ENCODE results near the gene EIF2S3B. TPM values are rescaled to one million over a fixed set of nuclear protein-coding genes. Genes with fewer than 3 reads are reported as not detected.

The EIF2S3B gene
- total RNA-seq, 1 experiment from 2014 or later, result 0.78 TPM

DNA sequence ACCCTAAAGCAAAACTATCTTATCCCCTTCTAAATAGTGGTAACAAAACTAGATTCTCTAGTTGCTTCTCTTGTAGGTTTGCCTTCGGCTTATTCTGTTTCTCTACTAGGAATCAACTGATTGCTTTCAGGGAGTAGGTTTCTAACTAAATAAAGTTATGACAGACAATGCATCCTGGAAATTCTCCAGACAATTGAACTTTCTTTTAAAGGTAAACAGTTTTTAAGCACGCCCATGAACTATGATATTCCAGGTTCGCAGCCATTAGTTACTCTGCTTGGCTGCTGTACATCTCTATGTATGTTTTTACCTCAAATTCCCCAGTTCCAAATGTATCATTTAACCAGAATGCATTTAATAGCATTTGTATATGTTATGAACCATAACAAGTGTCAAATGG is 23.9 kb downstream of the EIF2S3B start:
- Histone ChIP-seq H4K20me1 (ENCODE audit: insufficient read depth, low read depth, low read length) (no peaks in the 10 kb centered on the region), H3K27me3 (ENCODE audit: low read length) (no peaks in the 10 kb centered on the region), H3K27ac (ENCODE audit: low read length) (no peak overlapping the region), H3K79me2 (ENCODE audit: low read length) (no peaks in the 10 kb centered on the region), H2AFZ (ENCODE audit: low read length) (no peak overlapping the region), H3K4me1 (ENCODE audit: low read length) (no peaks in the 10 kb centered on the region), H3K36me3 (ENCODE audit: insufficient read depth, low read length) (no peaks in the 10 kb centered on the region), H3K4me2 (ENCODE audit: low read depth, low read length, poor library complexity, severe bottlenecking) (no peak overlapping the region), H3K9ac (ENCODE audit: low read length) (no peak overlapping the region), H3K9me2 (replicated peaks; ENCODE audit: insufficient read depth, low read length) (no peaks in the 10 kb centered on the region), H3K4me3 (ENCODE audit: low read length) (no peak overlapping the region), H3K9me3 (ENCODE audit: low read length) (no peaks in the 10 kb centered on the region)
- DNase-seq, result no peak

DNA sequence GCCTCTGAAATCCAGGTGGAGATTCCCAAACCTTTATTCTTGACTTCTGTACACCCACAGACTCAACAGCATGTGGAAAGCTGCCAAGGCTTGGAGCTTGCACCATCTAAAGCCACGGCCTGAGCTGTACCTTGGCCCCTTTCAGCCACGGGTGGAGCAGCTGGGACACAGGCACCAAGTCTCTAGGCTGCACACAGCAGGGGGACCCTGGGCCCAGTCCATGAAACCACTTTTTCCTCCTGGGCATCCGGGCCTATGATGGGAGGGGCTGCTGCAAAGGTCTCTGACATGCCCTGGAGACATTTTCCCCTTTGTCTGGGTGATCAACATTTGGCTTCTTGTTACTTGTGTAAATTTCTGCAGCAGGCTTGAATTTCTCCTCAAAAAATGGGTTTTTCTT is 32.0 kb downstream of the EIF2S3B start:
- no peak for DNase-seq
- Histone ChIP-seq H3K9me2 (replicated peaks; ENCODE audit: insufficient read depth, low read length) (no peaks in the 10 kb centered on the region), H3K36me3 (ENCODE audit: insufficient read depth, low read length) (no peaks in the 10 kb centered on the region), H3K4me2 (ENCODE audit: low read depth, low read length, poor library complexity, severe bottlenecking) (no peak overlapping the region), H3K4me3 (ENCODE audit: low read length) (no peak overlapping the region), H2AFZ (ENCODE audit: low read length) (no peak overlapping the region), H3K9ac (ENCODE audit: low read length) (no peak overlapping the region), H3K9me3 (ENCODE audit: low read length) (no peaks in the 10 kb centered on the region), H4K20me1 (ENCODE audit: insufficient read depth, low read depth, low read length) (no peaks in the 10 kb centered on the region), H3K27me3 (ENCODE audit: low read length) (no peaks in the 10 kb centered on the region), H3K79me2 (ENCODE audit: low read length) (no peaks in the 10 kb centered on the region), H3K27ac (ENCODE audit: low read length) (no peak overlapping the region), H3K4me1 (ENCODE audit: low read length) (no peaks in the 10 kb centered on the region)

- H2AFZ ChIP-seq (ENCODE audit: low read length), result no peak overlapping the region
These were observed 35.1 kb downstream of the EIF2S3B start for GRCh38 chr12:10540776-10541205.

DNA sequence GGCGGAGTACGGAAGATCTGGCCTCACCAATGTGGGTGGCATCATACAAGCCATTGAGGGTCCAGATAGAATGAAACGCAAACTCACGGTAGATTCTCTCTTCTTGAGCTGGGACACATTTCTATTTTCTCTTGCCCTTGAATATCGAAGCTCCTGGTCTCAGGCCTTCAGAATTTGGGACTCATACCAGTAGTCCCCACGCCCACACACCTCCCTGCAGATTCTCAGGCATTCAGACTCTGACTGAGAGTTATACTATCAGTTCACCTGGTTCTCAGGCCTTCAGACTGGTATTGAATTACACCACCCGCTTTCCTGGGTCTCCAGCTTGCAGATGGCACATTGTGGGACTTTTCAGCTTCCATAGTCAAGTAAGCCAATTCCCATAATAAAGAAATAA is 37.8 kb downstream of the EIF2S3B start:
- no peak for DNase-seq
- Histone ChIP-seq H3K9me2 (replicated peaks; ENCODE audit: insufficient read depth, low read length) (no peaks in the 10 kb centered on the region), H2AFZ (ENCODE audit: low read length) (no peak overlapping the region), H3K27ac (ENCODE audit: low read length) (no peak overlapping the region), H3K9ac (ENCODE audit: low read length) (no peak overlapping the region), H4K20me1 (ENCODE audit: insufficient read depth, low read depth, low read length) (no peaks in the 10 kb centered on the region), H3K4me3 (ENCODE audit: low read length) (no peak overlapping the region), H3K79me2 (ENCODE audit: low read length) (no peaks in the 10 kb centered on the region), H3K9me3 (ENCODE audit: low read length) (no peaks in the 10 kb centered on the region), H3K4me1 (ENCODE audit: low read length) (no peaks in the 10 kb centered on the region), H3K4me2 (ENCODE audit: low read depth, low read length, poor library complexity, severe bottlenecking) (no peak overlapping the region), H3K27me3 (ENCODE audit: low read length) (no peaks in the 10 kb centered on the region), H3K36me3 (ENCODE audit: insufficient read depth, low read length) (no peaks in the 10 kb centered on the region)

More at GRCh38 chr12:10540776-10541205, 35.1 kb downstream of the EIF2S3B start:
- H3K79me2 ChIP-seq (ENCODE audit: low read length), result no peaks in the 10 kb centered on the region
- H3K9me3 ChIP-seq (ENCODE audit: low read length), result no peaks in the 10 kb centered on the region
- no peak overlapping the region for H3K27ac ChIP-seq (ENCODE audit: low read length)
- no peak for DNase-seq
- no peaks in the 10 kb centered on the region for H4K20me1 ChIP-seq (ENCODE audit: insufficient read depth, low read depth, low read length)
- H3K4me2 ChIP-seq (ENCODE audit: low read depth, low read length, poor library complexity, severe bottlenecking), result no peak overlapping the region
- no peak overlapping the region for H3K9ac ChIP-seq (ENCODE audit: low read length)
- no peak overlapping the region for H3K4me3 ChIP-seq (ENCODE audit: low read length)
- no peaks in the 10 kb centered on the region for H3K36me3 ChIP-seq (ENCODE audit: insufficient read depth, low read length)
- H3K4me1 ChIP-seq (ENCODE audit: low read length), result no peaks in the 10 kb centered on the region
- no peaks in the 10 kb centered on the region for H3K27me3 ChIP-seq (ENCODE audit: low read length)
- no peaks in the 10 kb centered on the region for H3K9me2 ChIP-seq (replicated peaks; ENCODE audit: insufficient read depth, low read length)

DNA sequence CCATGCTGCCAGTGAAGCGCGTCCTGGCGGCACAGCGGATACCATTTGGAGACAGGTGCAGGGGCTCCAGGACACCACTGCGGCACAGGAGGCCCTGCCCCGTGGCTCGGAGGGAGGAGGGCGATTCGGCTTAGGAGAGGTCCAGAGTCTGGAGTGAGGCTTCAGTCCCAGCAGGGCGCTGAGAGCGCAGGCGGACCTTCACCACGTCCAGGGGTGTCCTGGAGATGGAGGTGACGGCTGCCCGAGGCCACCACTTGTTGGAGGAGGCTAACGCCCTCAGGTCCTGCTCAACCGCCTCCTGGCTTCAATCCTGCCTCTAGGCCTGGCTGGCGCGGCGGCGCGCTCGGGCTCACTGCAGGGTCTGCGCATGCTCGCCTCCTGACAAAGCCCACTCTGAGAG is 45.7 kb downstream of the EIF2S3B start:
- Histone ChIP-seq H3K27ac (ENCODE audit: low read length) (no peak overlapping the region), H3K9me2 (replicated peaks; ENCODE audit: insufficient read depth, low read length) (no peaks in the 10 kb centered on the region), H3K4me3 (ENCODE audit: low read length) (no peak overlapping the region), H3K79me2 (ENCODE audit: low read length) (no peaks in the 10 kb centered on the region), H3K9me3 (ENCODE audit: low read length) (no peaks in the 10 kb centered on the region), H3K27me3 (ENCODE audit: low read length) (no peaks in the 10 kb centered on the region), H3K9ac (ENCODE audit: low read length) (no peak overlapping the region), H2AFZ (ENCODE audit: low read length) (no peak overlapping the region), H3K4me1 (ENCODE audit: low read length) (no peaks in the 10 kb centered on the region), H4K20me1 (ENCODE audit: insufficient read depth, low read depth, low read length) (no peaks in the 10 kb centered on the region), H3K4me2 (ENCODE audit: low read depth, low read length, poor library complexity, severe bottlenecking) (no peak overlapping the region), H3K36me3 (ENCODE audit: insufficient read depth, low read length) (no peaks in the 10 kb centered on the region)
- DNase-seq, result no peak

DNA sequence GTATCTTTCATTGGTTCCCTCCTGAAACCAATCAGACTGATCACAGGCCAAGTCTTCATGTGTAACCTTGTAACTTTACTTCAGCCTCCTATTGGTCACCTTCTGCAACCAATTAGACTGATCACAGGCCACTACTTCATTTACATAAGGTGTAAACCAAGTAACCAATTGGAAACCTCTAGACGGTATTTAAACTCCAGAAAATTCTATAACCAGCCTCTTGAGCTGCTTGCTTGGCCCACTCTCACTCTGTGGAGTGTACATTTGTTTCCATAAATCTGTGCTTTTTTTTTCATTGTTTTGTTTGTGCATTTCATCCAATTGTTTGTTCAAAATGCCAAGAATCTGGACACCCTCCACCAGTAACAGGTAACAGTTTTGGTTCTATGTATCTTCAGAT is 47.5 kb downstream of the EIF2S3B start:
- DNase-seq, result no peak
- no peaks in the 10 kb centered on the region for H4K20me1 ChIP-seq (ENCODE audit: insufficient read depth, low read depth, low read length)
- H3K9me3 ChIP-seq (ENCODE audit: low read length), result no peaks in the 10 kb centered on the region
- no peak overlapping the region for H3K4me3 ChIP-seq (ENCODE audit: low read length)
- no peaks in the 10 kb centered on the region for H3K79me2 ChIP-seq (ENCODE audit: low read length)
- H3K27me3 ChIP-seq (ENCODE audit: low read length), result no peaks in the 10 kb centered on the region
- no peaks in the 10 kb centered on the region for H3K9me2 ChIP-seq (replicated peaks; ENCODE audit: insufficient read depth, low read length)
- no peak overlapping the region for H3K4me2 ChIP-seq (ENCODE audit: low read depth, low read length, poor library complexity, severe bottlenecking)
- H3K27ac ChIP-seq (ENCODE audit: low read length), result no peak overlapping the region
- no peak overlapping the region for H2AFZ ChIP-seq (ENCODE audit: low read length)
- H3K9ac ChIP-seq (ENCODE audit: low read length), result no peak overlapping the region
- H3K36me3 ChIP-seq (ENCODE audit: insufficient read depth, low read length), result no peaks in the 10 kb centered on the region
- H3K4me1 ChIP-seq (ENCODE audit: low read length), result peaks cover 4% of the 10 kb centered on the region; the same call in 1 of the 2 replicates

DNA sequence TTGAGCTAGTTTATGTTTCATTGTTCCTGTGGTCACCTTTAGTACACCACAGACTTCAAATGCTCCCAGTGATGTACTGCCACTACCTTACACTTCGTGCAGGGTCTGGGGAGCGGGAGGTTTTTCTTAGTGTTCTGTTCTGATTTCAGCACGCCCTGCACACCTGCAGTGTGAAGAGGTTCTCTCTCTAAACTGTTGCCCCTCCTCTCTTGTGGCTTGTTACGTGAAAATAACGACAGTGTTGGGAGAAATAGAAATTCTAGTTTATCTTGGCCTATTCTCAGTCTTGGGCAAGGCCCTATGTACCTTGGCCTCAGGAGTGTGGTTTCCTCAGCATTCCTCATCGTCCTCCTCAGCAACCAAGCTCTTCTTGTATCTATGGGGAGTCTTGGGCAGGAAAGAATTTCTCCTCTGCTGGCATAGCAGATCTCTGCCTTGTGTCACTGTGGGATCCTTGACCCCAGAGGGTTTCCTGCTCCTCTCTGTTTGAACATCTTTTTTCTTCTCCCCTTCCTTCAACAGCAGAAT is 48.6 kb downstream of the EIF2S3B start:
- no peak overlapping the region for H3K9ac ChIP-seq (ENCODE audit: low read length)
- H3K79me2 ChIP-seq (ENCODE audit: low read length), result no peaks in the 10 kb centered on the region
- H3K4me3 ChIP-seq (ENCODE audit: low read length), result no peak overlapping the region
- DNase-seq, result no peak
- H3K9me2 ChIP-seq (replicated peaks; ENCODE audit: insufficient read depth, low read length), result no peaks in the 10 kb centered on the region
- peaks cover 4% of the 10 kb centered on the region; the same call in 1 of the 2 replicates for H3K4me1 ChIP-seq (ENCODE audit: low read length)
- no peaks in the 10 kb centered on the region for H3K9me3 ChIP-seq (ENCODE audit: low read length)
- H3K27me3 ChIP-seq (ENCODE audit: low read length), result no peaks in the 10 kb centered on the region
- H3K4me2 ChIP-seq (ENCODE audit: low read depth, low read length, poor library complexity, severe bottlenecking), result no peak overlapping the region
- no peak overlapping the region for H2AFZ ChIP-seq (ENCODE audit: low read length)
- no peaks in the 10 kb centered on the region for H4K20me1 ChIP-seq (ENCODE audit: insufficient read depth, low read depth, low read length)
- no peak overlapping the region for H3K27ac ChIP-seq (ENCODE audit: low read length)
- no peaks in the 10 kb centered on the region for H3K36me3 ChIP-seq (ENCODE audit: insufficient read depth, low read length)

GRCh38 chr12:10554756-10555481 is 49.2 kb downstream of the EIF2S3B start:
- Histone ChIP-seq H3K9ac (ENCODE audit: low read length) (no peak overlapping the region), H3K27me3 (ENCODE audit: low read length) (no peaks in the 10 kb centered on the region), H3K36me3 (ENCODE audit: insufficient read depth, low read length) (no peaks in the 10 kb centered on the region), H3K4me3 (ENCODE audit: low read length) (no peak overlapping the region), H3K9me2 (replicated peaks; ENCODE audit: insufficient read depth, low read length) (no peaks in the 10 kb centered on the region), H3K9me3 (ENCODE audit: low read length) (no peaks in the 10 kb centered on the region), H2AFZ (ENCODE audit: low read length) (no peak overlapping the region), H3K79me2 (ENCODE audit: low read length) (no peaks in the 10 kb centered on the region), H3K4me1 (ENCODE audit: low read length) (peaks cover 4% of the 10 kb centered on the region; the same call in 1 of the 2 replicates), H3K4me2 (ENCODE audit: low read depth, low read length, poor library complexity, severe bottlenecking) (no peak overlapping the region), H4K20me1 (ENCODE audit: insufficient read depth, low read depth, low read length) (no peaks in the 10 kb centered on the region), H3K27ac (ENCODE audit: low read length) (no peak overlapping the region)
- DNase-seq, result no peak

Measured in Karpas-422 (cell line).